H1 (cell line): ENCODE data around the gene GCC1. TPM values are rescaled to one million over a fixed set of nuclear protein-coding genes. Genes with fewer than 3 reads are reported as not detected.

Source experiments
- CTCF ChIA-PET: fragments of 300-600 bp; sonication (Branson Sonifier 250); formaldehyde crosslinking; loops from one replicate; lab custom pipeline; 2021; ENCODE audit not compliant: partially characterized antibody; lab: Charles Lee
- POLR2A ChIA-PET: fragments of 300-600 bp; sonication (Branson Sonifier 250); formaldehyde crosslinking; loops from one replicate; lab custom pipeline; 2021; ENCODE audit warnings: inconsistent platforms; ENCODE audit not compliant: partially characterized antibody; lab: Charles Lee
- DNase-seq, 2 experiments: peaks; one replicate each; pipeline versions ENCODE4 v3.0.0 to v3.0.0-alpha.2; 2010 to 2022; ENCODE audit warnings: low spot score in 2 of 2, low read depth in 1 of 2, mixed read lengths in 1 of 2
- FAIRE-seq: peaks from 2 replicates; lab custom pipeline; 2011; peaks lifted over from hg19 to GRCh38; lab: Jason Lieb, UNC
- H2AFZ ChIP-seq: 2 replicates; pipeline ENCODE4 v1.8.1; 2012; ENCODE audit warnings: low read length, inconsistent platforms
- H2AK5ac ChIP-seq: 2 replicates; pipeline ENCODE4 v1.6.1; 2013; ENCODE audit warnings: low read depth, low read length
- H2BK120ac ChIP-seq: replicated peaks from 2 replicates; pipeline ENCODE3; 2013; ENCODE audit warnings: low read depth, low read length, inconsistent platforms
- H2BK12ac ChIP-seq: 2 replicates; pipeline ENCODE4 v1.6.1; 2013; ENCODE audit warnings: low read depth, low read length
- H2BK15ac ChIP-seq: 2 replicates; pipeline ENCODE4 v1.6.1; 2013; ENCODE audit warnings: low read length
- H2BK20ac ChIP-seq: 2 replicates; pipeline ENCODE4 v1.6.1; 2013; ENCODE audit warnings: low read length
- H2BK5ac ChIP-seq: 2 replicates; pipeline ENCODE4 v1.6.1; 2013; ENCODE audit warnings: low read depth, low read length
- H3K14ac ChIP-seq: 2 replicates; pipeline ENCODE4 v1.6.1; 2013; ENCODE audit warnings: inconsistent platforms; ENCODE audit not compliant: insufficient read length
- H3K18ac ChIP-seq: 2 replicates; pipeline ENCODE4 v1.6.1; 2013; ENCODE audit warnings: low read length; ENCODE audit errors: extremely low read depth
- H3K23ac ChIP-seq: 2 replicates; pipeline ENCODE4 v1.6.1; 2013; ENCODE audit warnings: inconsistent platforms; ENCODE audit not compliant: insufficient read length
- H3K23me2 ChIP-seq: 2 replicates; pipeline ENCODE4 v1.6.1; 2013; ENCODE audit warnings: low read depth, low read length
- H3K27ac ChIP-seq: 2 replicates; pipeline ENCODE4 v1.6.1; 2011; ENCODE audit warnings: low read depth, low read length, inconsistent platforms
- H3K27me3 ChIP-seq, 4 experiments: replicated peaks in 1 of 4; 1 replicate in 1 of 4; 2 replicates in 3 of 4; pipeline versions ENCODE4 v1.6.1 to v1.8.1; 2011 to 2013; ENCODE audit warnings: low read length in 3 of 4, mild to moderate bottlenecking in 3 of 4, inconsistent platforms in 2 of 4, mixed read lengths in 2 of 4, moderate library complexity in 1 of 4; ENCODE audit not compliant: control insufficient read depth in 3 of 4, insufficient read depth in 3 of 4; ENCODE audit errors: extremely low read depth in 1 of 4
- H3K36me3 ChIP-seq, 4 experiments: 2 replicates each; pipeline versions ENCODE4 v1.6.1 to v1.8.1; 2011 to 2013; ENCODE audit warnings: mild to moderate bottlenecking in 4 of 4, low read length in 3 of 4, moderate library complexity in 2 of 4, control low read depth in 1 of 4, inconsistent platforms in 1 of 4; ENCODE audit not compliant: insufficient read depth in 4 of 4, control insufficient read depth in 2 of 4
- H3K4ac ChIP-seq: replicated peaks from 2 replicates; pipeline ENCODE3; 2013; ENCODE audit warnings: low read length, low read depth, mixed read lengths, inconsistent platforms; ENCODE audit not compliant: insufficient read length
- H3K4me1 ChIP-seq, 4 experiments: replicated peaks in 1 of 4; 1 replicate in 1 of 4; 2 replicates in 3 of 4; pipeline versions ENCODE4 v1.6.1 to v1.8.1; 2011 to 2013; ENCODE audit warnings: low read length in 3 of 4, inconsistent platforms in 2 of 4, mixed read lengths in 1 of 4; ENCODE audit not compliant: insufficient read depth in 4 of 4, control insufficient read depth in 3 of 4
- H3K4me2 ChIP-seq, 2 experiments: 2 replicates each; pipeline versions ENCODE4 v1.6.1 to v1.8.1; 2011 to 2013; ENCODE audit warnings: low read depth in 2 of 2, low read length in 2 of 2, control low read depth in 1 of 2, inconsistent platforms in 1 of 2, mild to moderate bottlenecking in 1 of 2; ENCODE audit not compliant: insufficient read depth in 1 of 2
- H3K4me3 ChIP-seq, 4 experiments: fragments of 200-600, 300-600 bp in 1 of 4; sonication (generic), shearing (Covaris generic), sonication (Bioruptor Twin) in 1 of 4; 2 replicates each; pipeline versions ENCODE4 v1.5.1 to v1.8.1; 2011 to 2016; ENCODE audit warnings: low read length in 4 of 4, low read depth in 3 of 4, control low read depth in 2 of 4, inconsistent platforms in 2 of 4, mild to moderate bottlenecking in 2 of 4, mixed read lengths in 1 of 4, moderate library complexity in 1 of 4; ENCODE audit not compliant: insufficient read depth in 2 of 4; ENCODE audit errors: extremely low read depth in 1 of 4
- H3K56ac ChIP-seq: replicated peaks from 2 replicates; pipeline ENCODE3; 2013; ENCODE audit warnings: low read depth, mild to moderate bottlenecking, mixed read lengths, low read length, inconsistent platforms; ENCODE audit not compliant: insufficient read length
- H3K79me1 ChIP-seq: 2 replicates; pipeline ENCODE4 v1.6.1; 2013; ENCODE audit warnings: low read depth, low read length, control low read depth
- H3K79me2 ChIP-seq, 2 experiments: 2 replicates each; pipeline versions ENCODE4 v1.6.1 to v1.8.1; 2012 to 2013; ENCODE audit warnings: low read length in 2 of 2, mild to moderate bottlenecking in 2 of 2, inconsistent platforms in 1 of 2; ENCODE audit not compliant: insufficient read depth in 2 of 2, control insufficient read depth in 1 of 2
- H3K9ac ChIP-seq, 4 experiments: replicated peaks in 1 of 4; 1 replicate in 1 of 4; 2 replicates in 3 of 4; pipeline versions ENCODE4 v1.6.1 to v1.8.1; 2011 to 2013; ENCODE audit warnings: low read depth in 3 of 4, low read length in 3 of 4, control low read depth in 2 of 4, mild to moderate bottlenecking in 2 of 4, moderate library complexity in 2 of 4, inconsistent platforms in 1 of 4; ENCODE audit errors: extremely low read depth in 1 of 4
- H3K9me3 ChIP-seq, 2 experiments: 2 replicates each; pipeline versions ENCODE4 v1.6.1 to v1.8.1; 2012 to 2013; ENCODE audit warnings: mild to moderate bottlenecking in 2 of 2, moderate library complexity in 2 of 2, control low read depth in 1 of 2, inconsistent platforms in 1 of 2, low read depth in 1 of 2, low read length in 1 of 2, mixed read lengths in 1 of 2; ENCODE audit not compliant: insufficient read depth in 2 of 2
- H4K20me1 ChIP-seq, 2 experiments: replicated peaks in 1 of 2; 2 replicates each; pipeline versions ENCODE3 to v1.8.1; 2011 to 2013; ENCODE audit warnings: inconsistent platforms in 2 of 2, low read length in 2 of 2, mild to moderate bottlenecking in 1 of 2; ENCODE audit not compliant: insufficient read depth in 2 of 2, control insufficient read depth in 1 of 2
- H4K5ac ChIP-seq: 2 replicates; pipeline ENCODE4 v1.6.1; 2013; ENCODE audit warnings: low read length, low read depth, mixed read lengths, inconsistent platforms; ENCODE audit not compliant: insufficient read length
- H4K8ac ChIP-seq: 2 replicates; pipeline ENCODE4 v1.8.0; 2013; ENCODE audit warnings: mild to moderate bottlenecking, moderate library complexity, low read length, inconsistent platforms; ENCODE audit not compliant: insufficient read depth; ENCODE audit errors: extremely low read depth
- H4K91ac ChIP-seq: replicated peaks from 2 replicates; pipeline ENCODE3; 2013; ENCODE audit warnings: low read length, mixed read lengths, inconsistent platforms; ENCODE audit not compliant: insufficient read length
- CEBPB ChIP-seq: IDR thresholded peaks from 2 replicates; pipeline ENCODE4 v1.6.1; 2012; ENCODE audit warnings: low read depth, low read length
- E2F6 ChIP-seq: IDR thresholded peaks from 2 replicates; pipeline ENCODE4 v1.6.1; 2012; ENCODE audit warnings: inconsistent platforms
- EGR1 ChIP-seq: IDR thresholded peaks from 2 replicates; pipeline ENCODE4 v1.6.1; 2011; ENCODE audit warnings: low read depth, low read length, borderline replicate concordance
- GABPA ChIP-seq: IDR thresholded peaks from 2 replicates; pipeline ENCODE4 v1.6.1; 2011; ENCODE audit warnings: mild to moderate bottlenecking, low read length, moderate library complexity, borderline replicate concordance; ENCODE audit not compliant: insufficient read depth
- JUN ChIP-seq: IDR thresholded peaks from 2 replicates; pipeline ENCODE4 v1.6.1; 2011; ENCODE audit warnings: low read depth, mild to moderate bottlenecking, improper control_type of control experiment, low read length
- KDM4A ChIP-seq: IDR thresholded peaks from one replicate; pipeline ENCODE4 v1.7.1; 2012; ENCODE audit warnings: low read depth, mild to moderate bottlenecking, moderate library complexity, low read length, inconsistent platforms; ENCODE audit not compliant: severe bottlenecking
- NRF1 ChIP-seq: IDR thresholded peaks from 2 replicates; pipeline ENCODE4 v1.6.1; 2011; ENCODE audit warnings: mild to moderate bottlenecking, low read depth, low read length, improper control_type of control experiment
- POLR2AphosphoS5 ChIP-seq: IDR thresholded peaks from 2 replicates; pipeline ENCODE4 v1.6.1; 2011; ENCODE audit warnings: low read depth, low read length
- RNF2 ChIP-seq: fragments of 200-900, 300-1000 bp; sonication (generic); IDR thresholded peaks from 2 replicates; pipeline ENCODE4 v1.7.1; 2016; ENCODE audit warnings: borderline replicate concordance, low read depth, mild to moderate bottlenecking, antibody characterized with exemption, low read length; ENCODE audit not compliant: poor library complexity, severe bottlenecking; ENCODE audit errors: missing control alignments
- TAF7 ChIP-seq: optimal IDR thresholded peaks from 2 replicates; pipeline ENCODE3; 2011; ENCODE audit warnings: low read depth, mild to moderate bottlenecking, inconsistent platforms, low read length, moderate library complexity, borderline replicate concordance
- TCF12 ChIP-seq: IDR thresholded peaks from 2 replicates; pipeline ENCODE4 v1.6.1; 2011; ENCODE audit warnings: low read depth, mild to moderate bottlenecking, low read length
- USF2 ChIP-seq: IDR thresholded peaks from 2 replicates; pipeline ENCODE4 v1.6.1; 2011; ENCODE audit warnings: low read length, improper control_type of control experiment
- WGBS, 2 experiments: shearing (Covaris generic) in 1 of 2; methylation state at CpG; one replicate each; pipeline versions ENCODE4 v1.1.6 to v1.1.7; 2013 to 2015; ENCODE audit warnings: low lambda C conversion rate in 2 of 2, mixed read lengths in 2 of 2, inconsistent platforms in 1 of 2, low coverage in 1 of 2, missing lambda C conversion rate in 1 of 2; ENCODE audit not compliant: insufficient replicate concordance in 2 of 2, insufficient coverage in 1 of 2, insufficient read length in 1 of 2; ENCODE audit errors: extremely low coverage in 1 of 2, missing lambda C conversion rate in 1 of 2; 5-methylcytosine and 5-hydroxymethylcytosine counted together
- polyA plus RNA-seq, 7 experiments: library from polyadenylated mRNA; depleted of rRNA in 3 of 7; stranded (reverse) in 5 of 7; unstranded in 2 of 7; fragments of >200 nt in 5 of 7; fragments of 200-250 nt in 2 of 7; gene quantifications; 1 replicate in 5 of 7; 2 replicates in 1 of 7; 4 replicates in 1 of 7; pipeline versions ENCODE4 v1.2.1 to v1.2.3, GENCODE V29; 2011 to 2013; ENCODE audit warnings: missing spikeins in 2 of 7, mixed read lengths in 2 of 7
- total RNA-seq: library from RNA; stranded (reverse); fragmentation: NEBNext Ultra II Directional; extraction: Animal tissue kit (Norgen Biotek cat#: 25700); gene quantifications from 2 replicates; pipeline ENCODE4 v1.2.1, GENCODE V29; 2021

Gene GCC1
- total and polyA plus RNA-seq, 2 of the 8 experiments (the other 6 are each of a cell fraction or from before 2014, with no cell fraction given) = 3.3 to 15.0 TPM

DNA sequence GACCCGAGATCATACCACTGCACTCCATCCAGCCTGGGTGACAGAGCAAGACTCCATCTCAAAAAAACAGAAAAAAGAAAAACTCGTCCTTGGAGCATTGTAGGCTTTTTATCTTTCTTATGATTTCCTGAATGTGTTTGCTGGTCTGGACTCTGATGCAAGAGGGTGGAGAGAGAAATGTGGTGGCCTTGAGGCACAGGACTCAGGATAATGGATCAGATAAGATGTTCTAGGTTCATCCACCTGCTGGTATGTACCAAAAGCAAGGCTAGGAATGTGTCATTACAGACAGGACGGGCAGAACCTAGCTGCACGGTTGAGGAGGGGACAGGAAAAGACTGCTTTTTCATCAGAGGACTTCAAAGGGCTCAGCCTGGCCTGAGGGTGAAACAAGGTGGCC, 33.5 kb downstream of the GCC1 start:
- Histone ChIP-seq H4K91ac (no peak overlapping the region), H2BK120ac (no peak overlapping the region), H4K8ac (no peak overlapping the region), H2BK5ac (no peak overlapping the region), H3K36me3 (no peaks in the 10 kb centered on the region), H3K23ac (no peak overlapping the region), H2BK12ac (no peak overlapping the region), H3K4ac (no peak overlapping the region), H3K79me2 (no peaks in the 10 kb centered on the region), H4K5ac (no peak overlapping the region), H2BK20ac (no peak overlapping the region), H2BK15ac (no peak overlapping the region), H3K4me2 (no peak overlapping the region), H3K9me3 (peaks cover 3% of the 10 kb centered on the region in 2 experiments; a peak in 2 of 4 replicates), H3K27ac (no peak overlapping the region), H3K9ac (no peak overlapping the region), H3K23me2 (no peaks in the 10 kb centered on the region), H3K4me1 (no peaks in the 10 kb centered on the region), H3K18ac (no peak overlapping the region), H3K27me3 (no peaks in the 10 kb centered on the region), H3K79me1 (no peaks in the 10 kb centered on the region), H2AFZ (no peak overlapping the region), H2AK5ac (no peak overlapping the region), H4K20me1 (no peaks in the 10 kb centered on the region), H3K56ac (no peak overlapping the region), H3K4me3 (no peak overlapping the region), H3K14ac (no peak overlapping the region)
- 92% methylated on average over 4 of the region's 4 CpGs; no CpG with 5 or more reads in 1 of the 2 experiments for WGBS, 2 experiments
- ChIA-PET POLR2A (no interaction called here), CTCF (no interaction called here)
- DNase-seq (no peak), FAIRE-seq (no peak)
- TF ChIP-seq EGR1 (no peak), GABPA (no peak), TCF12 (no peak), NRF1 (no peak), CEBPB (no peak), KDM4A (no peak), E2F6 (no peak), USF2 (no peak), JUN (no peak), POLR2AphosphoS5 (no peak), TAF7 (no peak), RNF2 (no peak)
